Measurements from ENCODE around the gene SLCO4A1.

SLCO4A1 gene

DNA sequence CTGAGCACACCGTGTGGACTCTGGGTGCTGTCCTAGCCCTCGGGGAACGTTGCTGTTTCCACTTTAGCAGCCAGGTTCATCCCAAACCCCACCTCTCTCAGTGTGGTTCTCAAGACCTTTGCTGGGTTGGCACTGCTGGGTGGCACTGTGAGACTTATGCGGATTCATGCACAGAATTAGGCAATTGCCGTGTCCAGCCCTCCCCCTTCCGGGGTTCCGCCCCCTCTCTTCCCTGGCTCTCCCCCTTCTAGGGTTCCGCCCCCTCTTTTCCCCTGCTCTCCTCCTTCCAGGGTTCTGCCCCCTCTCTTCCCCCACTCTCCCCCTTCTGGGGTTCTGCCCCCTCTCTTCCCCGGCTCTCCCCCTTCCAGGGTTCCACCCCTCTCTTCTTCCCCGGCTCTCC is 39.8 kb upstream of the SLCO4A1 start:
- peaks cover 53% of the 10 kb centered on the region for H3K4me1 Mint-ChIP-seq
- peaks cover 5% of the 10 kb centered on the region for H3K27me3 Mint-ChIP-seq
- H3K36me3 Mint-ChIP-seq = no peaks in the 10 kb centered on the region
- ATAC-seq (ENCODE audit: low read depth) = no peak
- no peak for DNase-seq (ENCODE audit: low spot score in 2 of 2)
- H3K9me3 Mint-ChIP-seq = no peaks in the 10 kb centered on the region
- peak overlapping the region; percentile 67 for H3K27ac Mint-ChIP-seq
- H3K4me3 Mint-ChIP-seq = peak overlapping the region; percentile 75

- Mint-ChIP-seq H3K27me3 (peaks cover 3% of the 10 kb centered on the region), H3K4me1 (peaks cover 50% of the 10 kb centered on the region), H3K4me3 (peak overlapping the region; percentile 75), H3K36me3 (no peaks in the 10 kb centered on the region), H3K9me3 (no peaks in the 10 kb centered on the region), H3K27ac (peak overlapping the region; percentile 67)
- ATAC-seq (ENCODE audit: low read depth) (peak; percentile 47), DNase-seq (ENCODE audit: low spot score in 2 of 2) (no peak)
Observed at GRCh38 chr20:62603021-62603906, 39.0 kb upstream of the SLCO4A1 start.

- Mint-ChIP-seq H3K27ac (no peak overlapping the region), H3K9me3 (no peaks in the 10 kb centered on the region)
- peak; percentile 17 for ATAC-seq (ENCODE audit: low read depth)
Observed at GRCh38 chr20:62603907-62604785, 38.2 kb upstream of the SLCO4A1 start.

GRCh38 chr20:62604796-62605195 is 37.5 kb upstream of the SLCO4A1 start:
- no peaks in the 10 kb centered on the region for H3K9me3 Mint-ChIP-seq
- H3K4me3 Mint-ChIP-seq = no peak overlapping the region
- no peak for ATAC-seq (ENCODE audit: low read depth)
- DNase-seq (ENCODE audit: low spot score in 2 of 2) = no peak
- H3K36me3 Mint-ChIP-seq = no peaks in the 10 kb centered on the region
- H3K4me1 Mint-ChIP-seq = peaks cover 38% of the 10 kb centered on the region
- H3K27ac Mint-ChIP-seq = no peak overlapping the region
- H3K27me3 Mint-ChIP-seq = peaks cover 2% of the 10 kb centered on the region

More at GRCh38 chr20:62603907-62604785, 38.2 kb upstream of the SLCO4A1 start:
- Mint-ChIP-seq H3K36me3 (no peaks in the 10 kb centered on the region), H3K4me1 (peaks cover 42% of the 10 kb centered on the region), H3K27me3 (peaks cover 2% of the 10 kb centered on the region), H3K4me3 (no peak overlapping the region)
- DNase-seq (ENCODE audit: low spot score in 2 of 2) = no peak

DNA sequence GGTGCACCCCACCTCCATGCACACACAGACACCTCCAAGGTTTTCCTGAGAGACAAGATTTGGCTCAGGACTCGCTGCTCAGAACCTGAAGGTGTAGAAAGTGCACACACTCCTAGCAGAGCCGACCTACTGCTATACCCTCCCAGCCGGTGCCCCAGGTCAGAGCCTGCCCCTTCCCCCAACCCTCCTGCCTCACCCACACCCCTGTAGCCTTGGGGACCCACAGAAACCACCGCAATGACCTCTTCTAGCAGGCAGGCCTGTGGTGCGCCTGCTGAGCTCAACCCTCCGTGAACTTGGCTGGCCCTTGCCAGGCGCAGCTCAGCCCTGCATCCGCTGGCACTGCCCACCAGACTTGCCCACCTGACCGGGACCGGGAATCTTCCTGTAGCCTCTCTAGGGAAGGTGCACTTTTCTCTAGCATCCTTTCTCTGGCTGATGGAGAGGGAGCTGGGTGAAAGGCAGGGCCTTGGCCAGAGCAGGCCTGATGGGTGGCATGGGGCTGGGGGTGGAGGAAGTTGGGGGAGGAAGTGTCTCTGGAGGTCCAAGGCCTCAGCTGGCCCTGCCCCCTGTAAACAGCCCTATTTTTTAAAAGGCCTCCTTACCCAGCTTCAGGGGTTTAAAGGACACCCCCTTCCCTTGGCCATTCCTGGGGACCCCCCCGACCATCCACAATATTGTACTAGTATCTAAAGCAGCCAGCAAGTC is 36.9 kb upstream of the SLCO4A1 start:
- H3K4me1 Mint-ChIP-seq = peaks cover 35% of the 10 kb centered on the region

DNA sequence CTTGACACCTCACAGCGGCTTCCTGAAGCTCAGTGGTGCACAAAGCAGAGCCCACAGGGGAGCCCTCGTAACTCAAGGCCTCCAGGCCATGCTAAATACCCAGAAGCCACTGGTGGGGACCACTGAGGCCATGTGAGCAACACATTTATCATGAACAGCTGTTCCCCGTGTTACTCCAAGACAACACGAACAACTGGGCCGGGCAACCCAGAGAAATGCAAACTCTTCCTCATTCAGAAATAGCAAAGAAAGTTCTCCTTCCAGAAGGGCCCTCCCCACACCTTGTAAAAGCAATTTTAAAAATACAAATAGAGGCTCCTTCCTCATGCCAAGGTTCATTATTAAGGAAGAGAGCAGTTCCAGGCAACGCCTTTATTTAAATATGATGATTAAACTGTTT is 36.3 kb upstream of the SLCO4A1 start:
- DNase-seq (ENCODE audit: low spot score in 2 of 2) (no peak), ATAC-seq (ENCODE audit: low read depth) (peak; percentile 28)
- Mint-ChIP-seq H3K27ac (peak overlapping the region; percentile 12), H3K4me1 (peaks cover 33% of the 10 kb centered on the region), H3K27me3 (peaks cover 2% of the 10 kb centered on the region), H3K4me3 (peak overlapping the region; percentile 50), H3K9me3 (no peaks in the 10 kb centered on the region), H3K36me3 (no peaks in the 10 kb centered on the region)

More for the DNA sequence above, 36.9 kb upstream of the SLCO4A1 start:
- no peak overlapping the region for H3K4me3 Mint-ChIP-seq
- DNase-seq (ENCODE audit: low spot score in 2 of 2) (no peak), ATAC-seq (ENCODE audit: low read depth) (no peak)
- no peaks in the 10 kb centered on the region for H3K9me3 Mint-ChIP-seq
- no peak overlapping the region for H3K27ac Mint-ChIP-seq
- no peaks in the 10 kb centered on the region for H3K36me3 Mint-ChIP-seq
- peaks cover 2% of the 10 kb centered on the region for H3K27me3 Mint-ChIP-seq

DNA sequence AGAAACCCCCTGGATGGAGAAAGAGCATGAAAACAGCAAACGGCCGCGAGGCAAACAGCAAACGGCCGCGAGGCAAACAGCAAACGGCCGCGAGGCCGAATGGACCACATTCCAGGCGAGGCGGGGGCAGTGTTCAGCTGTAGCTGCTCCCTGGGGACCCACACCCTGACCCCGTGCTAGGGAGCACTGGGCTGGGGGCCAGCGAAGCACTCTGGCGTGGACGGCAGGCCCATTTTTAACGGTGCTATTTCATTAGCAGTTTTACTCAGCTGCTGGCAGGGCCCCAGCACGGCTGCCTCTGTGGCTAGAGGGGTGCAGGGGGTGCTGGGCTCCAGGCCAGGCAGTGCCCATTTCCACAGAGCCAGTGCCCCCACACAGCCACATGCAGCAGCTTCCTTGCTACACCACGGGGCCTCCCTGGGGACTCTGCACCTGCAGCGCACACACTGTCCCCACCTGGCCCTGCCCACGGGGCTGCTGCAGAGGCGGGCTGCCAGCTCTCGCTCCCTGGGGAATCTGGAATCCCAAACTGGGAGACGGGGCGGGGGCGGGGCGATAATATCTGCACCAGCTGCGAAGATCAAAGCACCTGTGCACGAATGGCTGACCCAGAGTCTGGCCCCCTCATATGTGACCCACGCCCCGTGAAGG is 35.6 kb upstream of the SLCO4A1 start:
- H3K4me1 Mint-ChIP-seq = peaks cover 33% of the 10 kb centered on the region
- DNase-seq (ENCODE audit: low spot score in 2 of 2) = no peak
- ATAC-seq (ENCODE audit: low read depth) = peak; percentile 65
- H3K27ac Mint-ChIP-seq = peak overlapping the region; percentile 12
- no peaks in the 10 kb centered on the region for H3K9me3 Mint-ChIP-seq
- H3K4me3 Mint-ChIP-seq = peak overlapping the region; percentile 50
- H3K36me3 Mint-ChIP-seq = no peaks in the 10 kb centered on the region
- peaks cover 2% of the 10 kb centered on the region for H3K27me3 Mint-ChIP-seq

- Mint-ChIP-seq H3K27me3 (peaks cover 2% of the 10 kb centered on the region), H3K4me3 (peak overlapping the region; percentile 1), H3K36me3 (no peaks in the 10 kb centered on the region), H3K9me3 (no peaks in the 10 kb centered on the region), H3K4me1 (peaks cover 25% of the 10 kb centered on the region), H3K27ac (no peak overlapping the region)
- DNase-seq (ENCODE audit: low spot score in 2 of 2) = no peak
- no peak for ATAC-seq (ENCODE audit: low read depth)
Observed at GRCh38 chr20:62607366-62608217, 34.7 kb upstream of the SLCO4A1 start.

GRCh38 chr20:62608218-62608565 is 34.1 kb upstream of the SLCO4A1 start:
- H3K9me3 Mint-ChIP-seq = no peaks in the 10 kb centered on the region
- H3K27ac Mint-ChIP-seq = no peak overlapping the region
- no peaks in the 10 kb centered on the region for H3K36me3 Mint-ChIP-seq
- H3K4me1 Mint-ChIP-seq = peaks cover 19% of the 10 kb centered on the region
- no peak overlapping the region for H3K4me3 Mint-ChIP-seq
- ATAC-seq (ENCODE audit: low read depth) (no peak), DNase-seq (ENCODE audit: low spot score in 2 of 2) (no peak)
- peaks cover 2% of the 10 kb centered on the region for H3K27me3 Mint-ChIP-seq

- peaks cover 4% of the 10 kb centered on the region for H3K27me3 Mint-ChIP-seq
- H3K4me1 Mint-ChIP-seq = peaks cover 18% of the 10 kb centered on the region
- no peak for ATAC-seq (ENCODE audit: low read depth)
- DNase-seq (ENCODE audit: low spot score in 2 of 2) = no peak
- no peak overlapping the region for H3K4me3 Mint-ChIP-seq
- H3K27ac Mint-ChIP-seq = no peak overlapping the region
- no peaks in the 10 kb centered on the region for H3K36me3 Mint-ChIP-seq
- H3K9me3 Mint-ChIP-seq = no peaks in the 10 kb centered on the region
Observed at GRCh38 chr20:62609279-62609720, 33.0 kb upstream of the SLCO4A1 start.

GRCh38 chr20:62609811-62610757 is 32.2 kb upstream of the SLCO4A1 start:
- Mint-ChIP-seq H3K27ac (no peak overlapping the region), H3K9me3 (no peaks in the 10 kb centered on the region)
- no peak for DNase-seq (ENCODE audit: low spot score in 2 of 2)

DNA sequence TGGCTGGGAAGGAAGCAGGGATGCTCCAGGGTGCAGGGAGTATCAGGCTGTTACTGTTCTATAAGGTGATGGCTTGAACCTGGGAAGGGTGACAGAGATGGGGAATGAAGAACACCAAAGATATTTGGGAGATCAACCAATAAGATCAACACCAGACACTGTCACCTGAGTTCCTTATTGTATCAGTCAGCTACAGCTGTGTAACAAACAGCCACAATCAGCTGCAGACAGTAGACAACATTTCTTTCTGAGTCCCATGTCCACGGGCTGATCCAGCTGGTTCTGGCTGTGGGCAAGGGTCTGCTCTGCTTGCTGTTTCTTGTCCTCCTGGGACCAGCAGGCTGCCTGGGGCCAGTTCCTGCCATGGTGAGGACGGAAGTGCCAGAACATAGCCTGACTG is 31.3 kb upstream of the SLCO4A1 start:
- Mint-ChIP-seq H3K9me3 (no peaks in the 10 kb centered on the region), H3K27me3 (peaks cover 4% of the 10 kb centered on the region), H3K27ac (no peak overlapping the region), H3K4me3 (no peak overlapping the region), H3K36me3 (no peaks in the 10 kb centered on the region), H3K4me1 (peaks cover 9% of the 10 kb centered on the region)
- ATAC-seq (ENCODE audit: low read depth) (no peak), DNase-seq (ENCODE audit: low spot score in 2 of 2) (no peak)

More at GRCh38 chr20:62609811-62610757, 32.2 kb upstream of the SLCO4A1 start:
- no peak for ATAC-seq (ENCODE audit: low read depth)
- Mint-ChIP-seq H3K36me3 (no peaks in the 10 kb centered on the region), H3K4me3 (no peak overlapping the region), H3K4me1 (peaks cover 18% of the 10 kb centered on the region), H3K27me3 (peaks cover 4% of the 10 kb centered on the region)
